Left kidney (tissue), 2 donors: ENCODE data around the gene ARMH3. TPM values are rescaled to one million over a fixed set of nuclear protein-coding genes. Genes with fewer than 3 reads are reported as not detected.

Experiments
- DNase-seq: peaks from one replicate; pipeline ENCODE4 v3.0.0-alpha.2; 2013
- polyA plus RNA-seq: library from polyadenylated mRNA; unstranded; fragments of 120-200 nt; gene quantifications from one replicate; pipeline ENCODE4 v1.2.1, GENCODE V29; 2013; ENCODE audit not compliant: insufficient read length

Gene ARMH3
- polyA plus RNA-seq, 1 donor = 21.2 TPM

GRCh38 chr10:101830322-101831168 is 225.4 kb downstream of the ARMH3 start:
- DNase-seq = peak; percentile 85

- no peak for DNase-seq
Measured at GRCh38 chr10:101829561-101830315, 226.2 kb downstream of the ARMH3 start.

GRCh38 chr10:101828766-101829551 is 227.0 kb downstream of the ARMH3 start:
- no peak for DNase-seq

- DNase-seq = no peak
Measured at GRCh38 chr10:101827919-101828600, 227.9 kb downstream of the ARMH3 start.

GRCh38 chr10:101826852-101827434 is 229.0 kb downstream of the ARMH3 start:
- no peak for DNase-seq

- DNase-seq = no peak
Measured at GRCh38 chr10:101824736-101825135, 231.2 kb downstream of the ARMH3 start.

- DNase-seq = peak; percentile 62
Measured at GRCh38 chr10:101818872-101819633, 236.9 kb downstream of the ARMH3 start.

GRCh38 chr10:101818119-101818871 is 237.7 kb downstream of the ARMH3 start, which contains the start of gene OGA:
OGA (minus strand) TSS chr10:101818444; CDS start chr10:101818022, 422 bp downstream.
- peak; percentile 98 for DNase-seq

- peak; percentile 83 for DNase-seq
Measured at GRCh38 chr10:101817337-101818118, 238.4 kb downstream of the ARMH3 start.

- DNase-seq = no peak
Measured at GRCh38 chr10:101816913-101817336, 239.0 kb downstream of the ARMH3 start.

- DNase-seq = no peak
Measured at GRCh38 chr10:101816376-101816775, 239.6 kb downstream of the ARMH3 start.

GRCh38 chr10:101814466-101815071 is 241.4 kb downstream of the ARMH3 start:
- DNase-seq = no peak

GRCh38 chr10:101812606-101813005 is 243.4 kb downstream of the ARMH3 start:
- no peak for DNase-seq

GRCh38 chr10:101807158-101807557 is 248.8 kb downstream of the ARMH3 start:
- DNase-seq = no peak

GRCh38 chr10:101803511-101803910 is 252.5 kb downstream of the ARMH3 start:
- DNase-seq = no peak

- no peak for DNase-seq
Measured at GRCh38 chr10:101797403-101798059, 258.4 kb downstream of the ARMH3 start.
